Activated naive CD8-positive, alpha-beta T cell treated with anti-CD3 and anti-CD28 coated beads, Interleukin-2, amount 10 ng/mL, durations not matched to agents 7 days and 5 days (primary cell): Measurements from ENCODE around the gene VIM. TPM values are rescaled to one million over a fixed set of nuclear protein-coding genes. Genes with fewer than 3 reads are reported as not detected.

Experiments used
- ATAC-seq: fragments of 150-1000 bp; cut with Tn5 transposase; one replicate; pipeline ENCODE4 v1.10.0; 2021; ENCODE audit warnings: low read depth, moderate library complexity
- POLR2A ChIA-PET: fragments of 350-600 bp; sonication (Branson Sonifier 250); formaldehyde crosslinking; loops from one replicate; lab custom pipeline; 2021; ENCODE audit warnings: antibody characterized with exemption; lab: Charles Lee
- DNase-seq: peaks from one replicate; pipeline ENCODE4 v3.0.0; 2021
- H3K27ac Mint-ChIP-seq: one replicate; pipeline ENCODE4 v1.8.0; 2022; ENCODE audit warnings: mild to moderate bottlenecking, mixed read lengths
- H3K27me3 Mint-ChIP-seq: one replicate; pipeline ENCODE4 v1.8.0; 2022; ENCODE audit warnings: mild to moderate bottlenecking, moderate library complexity, mixed read lengths
- H3K36me3 Mint-ChIP-seq: one replicate; pipeline ENCODE4 v1.8.0; 2021; ENCODE audit warnings: mild to moderate bottlenecking, mixed read lengths
- H3K4me1 Mint-ChIP-seq: one replicate; pipeline ENCODE4 v1.8.0; 2021; ENCODE audit warnings: mixed read lengths
- H3K4me3 Mint-ChIP-seq: one replicate; pipeline ENCODE4 v1.8.0; 2022; ENCODE audit warnings: mild to moderate bottlenecking, moderate library complexity, mixed read lengths
- H3K9me3 Mint-ChIP-seq: one replicate; pipeline ENCODE4 v1.8.0; 2021; ENCODE audit warnings: mixed read lengths
- total RNA-seq, 2 experiments: library from RNA; stranded (reverse); gene quantifications; one replicate each; pipeline ENCODE4 v1.2.3, GENCODE V29; 2021

VIM gene
- total RNA-seq, 2 experiments from 2014 or later: 1,681 to 1,738 TPM

GRCh38 chr10:17227367-17228090 lies 512 bp upstream of the VIM start:
- ATAC-seq (peak; percentile 7), DNase-seq (no peak)
- Mint-ChIP-seq H3K4me1 (peaks cover 38% of the 10 kb centered on the region), H3K9me3 (no peaks in the 10 kb centered on the region), H3K27ac (peak overlapping the region; percentile 94), H3K36me3 (peaks cover 35% of the 10 kb centered on the region), H3K4me3 (peak overlapping the region; percentile 91), H3K27me3 (no peaks in the 10 kb centered on the region)
- POLR2A ChIA-PET: interaction anchor here (2.0 to 8.4 kb wide), 9 partner anchors 8 to 336 kb away, joined by 5 to 337 read pairs (median 39); partner anchors contain the start of gene TRDMT1

GRCh38 chr10:17229016-17229716 lies 1.1 kb downstream of the VIM start:
- Mint-ChIP-seq H3K4me3 (peak overlapping the region; percentile 91), H3K27me3 (no peaks in the 10 kb centered on the region), H3K36me3 (peaks cover 39% of the 10 kb centered on the region), H3K9me3 (no peaks in the 10 kb centered on the region), H3K27ac (peak overlapping the region; percentile 94), H3K4me1 (peaks cover 46% of the 10 kb centered on the region)
- peak; percentile 44 for ATAC-seq
- peak; percentile 84 for DNase-seq
- POLR2A ChIA-PET: interaction anchor here (0.9 to 8.4 kb wide), 29 partner anchors 9 to 792 kb away, joined by 3 to 337 read pairs (median 7); partner anchors contain the start of genes PTER, RSU1, STAM and TRDMT1

GRCh38 chr10:17229717-17229966 lies 1.6 kb downstream of the VIM start:
- Mint-ChIP-seq H3K9me3 (no peaks in the 10 kb centered on the region), H3K27me3 (no peaks in the 10 kb centered on the region), H3K27ac (peak overlapping the region; percentile 94), H3K4me1 (peaks cover 51% of the 10 kb centered on the region), H3K36me3 (peaks cover 44% of the 10 kb centered on the region), H3K4me3 (peak overlapping the region; percentile 91)
- DNase-seq (no peak), ATAC-seq (no peak)
- POLR2A ChIA-PET: interaction anchor here (0.7 to 8.4 kb wide), 33 partner anchors 8 to 792 kb away, joined by 3 to 337 read pairs (median 5); partner anchors contain the start of genes PTER, RSU1, STAM and TRDMT1

GRCh38 chr10:17229967-17230682 lies 2.1 kb downstream of the VIM start:
- peaks cover 45% of the 10 kb centered on the region for H3K36me3 Mint-ChIP-seq
- no peaks in the 10 kb centered on the region for H3K27me3 Mint-ChIP-seq
- peak; percentile 51 for ATAC-seq
- POLR2A ChIA-PET: interaction anchor here (0.5 to 8.4 kb wide), 37 partner anchors 8 to 793 kb away, joined by 3 to 337 read pairs (median 5); partner anchors contain the start of genes PTER, RSU1, STAM and TRDMT1
- H3K9me3 Mint-ChIP-seq: no peaks in the 10 kb centered on the region
- H3K27ac Mint-ChIP-seq: peak overlapping the region; percentile 94
- peak; percentile 92 for DNase-seq
- H3K4me1 Mint-ChIP-seq: peaks cover 52% of the 10 kb centered on the region
- H3K4me3 Mint-ChIP-seq: peak overlapping the region; percentile 91

- Mint-ChIP-seq H3K9me3 (no peaks in the 10 kb centered on the region), H3K36me3 (peaks cover 57% of the 10 kb centered on the region), H3K27ac (peak overlapping the region; percentile 94), H3K4me3 (peak overlapping the region; percentile 91), H3K4me1 (peaks cover 51% of the 10 kb centered on the region), H3K27me3 (no peaks in the 10 kb centered on the region)
- POLR2A ChIA-PET: interaction anchor here (0.9 to 8.4 kb wide), 4 partner anchors 16 to 208 kb away, joined by 4 to 337 read pairs (median 78); partner anchors contain the start of gene TRDMT1
- ATAC-seq (no peak), DNase-seq (no peak)
These were observed 3.7 kb downstream of the VIM start for GRCh38 chr10:17231788-17232187.

GRCh38 chr10:17232276-17232960 lies 4.4 kb downstream of the VIM start:
- DNase-seq (no peak), ATAC-seq (no peak)
- H3K4me1 Mint-ChIP-seq: peaks cover 45% of the 10 kb centered on the region
- H3K27ac Mint-ChIP-seq: peak overlapping the region; percentile 34
- no peaks in the 10 kb centered on the region for H3K27me3 Mint-ChIP-seq
- H3K36me3 Mint-ChIP-seq: peaks cover 57% of the 10 kb centered on the region
- POLR2A ChIA-PET: interaction anchor here (0.9 to 8.4 kb wide), 4 partner anchors 17 to 226 kb away, joined by 3 to 118 read pairs (median 5); no protein-coding TSS in a partner anchor
- H3K9me3 Mint-ChIP-seq: no peaks in the 10 kb centered on the region
- H3K4me3 Mint-ChIP-seq: peak overlapping the region; percentile 91

GRCh38 chr10:17233286-17233991 lies 5.4 kb downstream of the VIM start:
- Mint-ChIP-seq H3K27me3 (no peaks in the 10 kb centered on the region), H3K27ac (no peak overlapping the region), H3K36me3 (peaks cover 61% of the 10 kb centered on the region), H3K4me3 (peak overlapping the region; percentile 42), H3K9me3 (no peaks in the 10 kb centered on the region), H3K4me1 (peaks cover 44% of the 10 kb centered on the region)
- POLR2A ChIA-PET: interaction anchor here (0.6 to 1.8 kb wide), 3 partner anchors 28 to 416 kb away, joined by 3 to 6 read pairs (median 3); partner anchors contain the start of gene RSU1
- no peak for ATAC-seq
- DNase-seq: no peak

GRCh38 chr10:17234431-17234945 lies 6.4 kb downstream of the VIM start:
- POLR2A ChIA-PET: interaction anchor here (1.2 kb wide), 1 partner anchor 34 kb away, joined by 3 read pairs; no protein-coding TSS in a partner anchor

GRCh38 chr10:17235136-17235535 lies 7.1 kb downstream of the VIM start:
- Mint-ChIP-seq H3K27me3 (no peaks in the 10 kb centered on the region), H3K4me1 (peaks cover 47% of the 10 kb centered on the region), H3K27ac (no peak overlapping the region), H3K36me3 (peaks cover 63% of the 10 kb centered on the region), H3K4me3 (peak overlapping the region; percentile 4), H3K9me3 (no peaks in the 10 kb centered on the region)
- POLR2A ChIA-PET: interaction anchor here (1.2 kb wide), 1 partner anchor 34 kb away, joined by 3 read pairs; no protein-coding TSS in a partner anchor
- DNase-seq (no peak), ATAC-seq (no peak)

More at GRCh38 chr10:17234431-17234945, 6.4 kb downstream of the VIM start:
- DNase-seq: no peak
- Mint-ChIP-seq H3K9me3 (no peaks in the 10 kb centered on the region), H3K27ac (peak overlapping the region; percentile 44), H3K4me1 (peaks cover 44% of the 10 kb centered on the region), H3K27me3 (no peaks in the 10 kb centered on the region), H3K36me3 (peaks cover 61% of the 10 kb centered on the region), H3K4me3 (peak overlapping the region; percentile 45)
- ATAC-seq: no peak

- Mint-ChIP-seq H3K36me3 (peaks cover 52% of the 10 kb centered on the region), H3K9me3 (no peaks in the 10 kb centered on the region), H3K27me3 (no peaks in the 10 kb centered on the region), H3K4me1 (peaks cover 40% of the 10 kb centered on the region), H3K27ac (peak overlapping the region; percentile 70), H3K4me3 (no peak overlapping the region)
- DNase-seq (no peak), ATAC-seq (no peak)
- POLR2A ChIA-PET: interaction anchor here (1.9 kb wide), 1 partner anchor 36 kb away, joined by 7 read pairs; the partner anchor contains the start of gene TRDMT1
These were observed 8.6 kb downstream of the VIM start for GRCh38 chr10:17236468-17237148.

- no peaks in the 10 kb centered on the region for H3K9me3 Mint-ChIP-seq
- peaks cover 48% of the 10 kb centered on the region for H3K36me3 Mint-ChIP-seq
- no peaks in the 10 kb centered on the region for H3K27me3 Mint-ChIP-seq
- DNase-seq (no peak), ATAC-seq (no peak)
- POLR2A ChIA-PET: interaction anchor here (1.2 to 1.9 kb wide), 2 partner anchors 7 to 36 kb away, joined by 5 to 7 read pairs; partner anchors contain the start of gene TRDMT1
- H3K4me1 Mint-ChIP-seq: peaks cover 39% of the 10 kb centered on the region
- no peak overlapping the region for H3K4me3 Mint-ChIP-seq
- no peak overlapping the region for H3K27ac Mint-ChIP-seq
These were observed 9.1 kb downstream of the VIM start for GRCh38 chr10:17237149-17237527.
